Fibroblast of lung (primary cell): ENCODE results near the gene TVP23A. TPM values are rescaled to one million over a fixed set of nuclear protein-coding genes. Genes with fewer than 3 reads are reported as not detected.
"Not testable (repeated sequence)": the region's sequence is repeated elsewhere in the genome, so short reads cannot be mapped to it uniquely, and the experiment has no call there.

ENCODE experiments used
- DNase-seq, 2 donors: peaks; one replicate each; pipeline versions ENCODE4 v3.0.0 to v3.0.0-alpha.2; 2010; ENCODE audit warnings: low read depth in 2 of 2
- H2AFZ ChIP-seq: 2 replicates; pipeline ENCODE4 v1.5.1; 2012; ENCODE audit warnings: low read length, control low read depth, inconsistent platforms
- H3K27ac ChIP-seq: 2 replicates; pipeline ENCODE4 v1.5.1; 2011; ENCODE audit warnings: low read length, control low read depth; ENCODE audit not compliant: insufficient read depth
- H3K27me3 ChIP-seq: 2 replicates; pipeline ENCODE4 v1.5.1; 2011; ENCODE audit warnings: mild to moderate bottlenecking, low read length; ENCODE audit not compliant: control insufficient read depth, insufficient read depth
- H3K36me3 ChIP-seq: 2 replicates; pipeline ENCODE4 v1.5.1; 2011; ENCODE audit warnings: low read length; ENCODE audit not compliant: control insufficient read depth, insufficient read depth
- H3K4me1 ChIP-seq: 2 replicates; pipeline ENCODE4 v1.5.1; 2011; ENCODE audit warnings: low read length; ENCODE audit not compliant: control insufficient read depth, insufficient read depth; ENCODE audit errors: extremely low read depth
- H3K4me2 ChIP-seq: 2 replicates; pipeline ENCODE4 v1.5.1; 2011; ENCODE audit warnings: low read length, control low read depth; ENCODE audit not compliant: insufficient read depth; ENCODE audit errors: extremely low read depth
- H3K4me3 ChIP-seq, 4 experiments: fragments of 200-600 bp in 1 of 4; sonication (generic) in 1 of 4; replicated peaks in 1 of 4; 2 replicates each; pipeline ENCODE4 v1.5.1; 2011 to 2016; ENCODE audit warnings: low read length in 4 of 4, low read depth in 3 of 4, mild to moderate bottlenecking in 3 of 4, control low read depth in 2 of 4, inconsistent platforms in 1 of 4, mixed read lengths in 1 of 4; ENCODE audit not compliant: insufficient read depth in 1 of 4; ENCODE audit errors: control extremely low read depth in 1 of 4
- H3K79me2 ChIP-seq: 2 replicates; pipeline ENCODE4 v1.5.1; 2012; ENCODE audit warnings: mild to moderate bottlenecking, low read length, inconsistent platforms; ENCODE audit not compliant: control insufficient read depth, insufficient read depth
- H3K9ac ChIP-seq: 2 replicates; pipeline ENCODE4 v1.5.1; 2011; ENCODE audit warnings: mild to moderate bottlenecking, low read length, control low read depth; ENCODE audit not compliant: insufficient read depth
- H3K9me3 ChIP-seq: 2 replicates; pipeline ENCODE4 v1.5.1; 2012; ENCODE audit warnings: low read depth, low read length; ENCODE audit not compliant: control insufficient read depth, insufficient read depth
- H4K20me1 ChIP-seq: 2 replicates; pipeline ENCODE4 v1.5.1; 2011; ENCODE audit warnings: low read length; ENCODE audit not compliant: control insufficient read depth, insufficient read depth; ENCODE audit errors: extremely low read depth
- EZH2 ChIP-seq: IDR thresholded peaks from 2 replicates; pipeline ENCODE4 v1.5.1; 2012; ENCODE audit warnings: low read length, control low read depth, mild to moderate bottlenecking; ENCODE audit errors: missing control alignments
- polyA plus RNA-seq, 2 donors: library from polyadenylated mRNA; depleted of rRNA in 1 of 2; stranded (reverse) in 1 of 2; unstranded in 1 of 2; fragments of >200 nt; gene quantifications; 2 replicates each; pipeline ENCODE4 v1.2.1, GENCODE V29; 2011 to 2012; ENCODE audit warnings: missing spikeins in 1 of 2
- total RNA-seq: library from RNA; depleted of rRNA; stranded (reverse); fragments of >200 nt; gene quantifications from 2 replicates; pipeline ENCODE4 v1.2.1, GENCODE V29; 2014
- TF ChIP-seq, protein P1 (sequence below), 2 donors: IDR thresholded peaks in 1 of 2; conservative IDR thresholded peaks in 1 of 2; 1 replicate in 1 of 2; 2 replicates in 1 of 2; pipeline ENCODE4 v1.5.1; 2011 to 2012; ENCODE audit warnings: low read length in 2 of 2, control low read depth in 1 of 2, inconsistent platforms in 1 of 2, low read depth in 1 of 2, mild to moderate bottlenecking in 1 of 2

TVP23A gene
- total and polyA plus RNA-seq, 2 donors (not counting 1 experiment from before 2014, with no cell fraction given), result under 0.01 TPM; not detected in 1

DNA sequence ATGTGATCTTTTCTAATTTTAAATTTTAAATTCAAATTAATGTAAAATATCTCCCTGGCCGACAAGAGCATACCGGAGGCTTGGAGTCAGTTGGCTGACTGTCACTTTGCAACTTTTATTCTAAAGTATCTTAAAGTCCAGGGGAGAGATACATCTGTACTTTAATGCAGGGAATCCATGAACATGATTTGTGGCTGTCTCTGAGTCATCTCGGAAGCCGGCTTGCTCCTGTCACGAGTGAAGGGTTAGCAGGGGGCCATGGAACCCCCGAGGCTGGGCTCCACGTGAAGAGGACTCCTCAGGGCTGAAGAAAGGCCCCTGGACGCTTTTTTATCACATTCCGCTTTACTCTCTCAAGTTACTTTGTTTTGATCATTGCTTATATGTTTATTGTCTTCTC, 13.3 kb downstream of the TVP23A start:
- Histone ChIP-seq H3K4me3 (no peak overlapping the region), H3K9me3 (no peaks in the 10 kb centered on the region), H2AFZ (no peak overlapping the region), H3K36me3 (no peaks in the 10 kb centered on the region), H3K4me2 (no peak overlapping the region), H3K9ac (no peak overlapping the region), H3K27me3 (peaks cover 4% of the 10 kb centered on the region), H3K79me2 (no peaks in the 10 kb centered on the region), H3K27ac (no peak overlapping the region), H4K20me1 (no peaks in the 10 kb centered on the region), H3K4me1 (no peaks in the 10 kb centered on the region)
- TF ChIP-seq EZH2, result no peak
- TF ChIP-seq, protein P1, sequence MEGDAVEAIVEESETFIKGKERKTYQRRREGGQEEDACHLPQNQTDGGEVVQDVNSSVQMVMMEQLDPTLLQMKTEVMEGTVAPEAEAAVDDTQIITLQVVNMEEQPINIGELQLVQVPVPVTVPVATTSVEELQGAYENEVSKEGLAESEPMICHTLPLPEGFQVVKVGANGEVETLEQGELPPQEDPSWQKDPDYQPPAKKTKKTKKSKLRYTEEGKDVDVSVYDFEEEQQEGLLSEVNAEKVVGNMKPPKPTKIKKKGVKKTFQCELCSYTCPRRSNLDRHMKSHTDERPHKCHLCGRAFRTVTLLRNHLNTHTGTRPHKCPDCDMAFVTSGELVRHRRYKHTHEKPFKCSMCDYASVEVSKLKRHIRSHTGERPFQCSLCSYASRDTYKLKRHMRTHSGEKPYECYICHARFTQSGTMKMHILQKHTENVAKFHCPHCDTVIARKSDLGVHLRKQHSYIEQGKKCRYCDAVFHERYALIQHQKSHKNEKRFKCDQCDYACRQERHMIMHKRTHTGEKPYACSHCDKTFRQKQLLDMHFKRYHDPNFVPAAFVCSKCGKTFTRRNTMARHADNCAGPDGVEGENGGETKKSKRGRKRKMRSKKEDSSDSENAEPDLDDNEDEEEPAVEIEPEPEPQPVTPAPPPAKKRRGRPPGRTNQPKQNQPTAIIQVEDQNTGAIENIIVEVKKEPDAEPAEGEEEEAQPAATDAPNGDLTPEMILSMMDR (conservative IDR thresholded peaks at IDR 0.05 in 1 of 2, IDR thresholded peaks at IDR 0.05 in 1 of 2; ENCODE audit: low read depth in 1 of 2, low read length in 2 of 2), result no peak
- no peak for DNase-seq

DNA sequence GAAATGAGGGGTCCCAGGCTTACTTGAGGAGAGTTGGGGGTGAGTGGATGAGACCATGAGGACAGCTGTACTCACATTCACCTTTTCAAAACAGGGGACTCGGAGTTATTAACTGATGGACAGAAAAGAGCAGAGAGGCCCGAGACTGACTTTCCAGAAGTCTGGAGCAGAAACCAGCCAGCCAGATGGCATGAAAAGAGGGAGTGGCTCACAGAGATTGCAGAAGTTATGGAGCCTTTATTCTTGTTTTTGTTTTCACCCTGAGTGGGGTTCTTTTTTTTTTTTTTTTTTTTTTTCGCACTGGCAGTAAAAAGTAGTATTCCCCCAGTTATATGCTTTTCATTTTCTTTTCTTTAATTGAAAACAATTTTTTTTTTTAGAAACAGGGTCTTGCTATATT, 18.9 kb downstream of the TVP23A start:
- H4K20me1 ChIP-seq, result no peaks in the 10 kb centered on the region
- TF ChIP-seq, protein P1 (conservative IDR thresholded peaks at IDR 0.05 in 1 of 2, IDR thresholded peaks at IDR 0.05 in 1 of 2; ENCODE audit: low read depth in 1 of 2, low read length in 2 of 2), result no peak
- TF ChIP-seq EZH2, result no peak
- DNase-seq, result no peak
- no peak overlapping the region for H3K4me2 ChIP-seq
- H3K4me3 ChIP-seq, result no peak overlapping the region
- H3K4me1 ChIP-seq, result no peaks in the 10 kb centered on the region
- H3K79me2 ChIP-seq, result no peaks in the 10 kb centered on the region
- H3K27ac ChIP-seq, result no peak overlapping the region
- H3K27me3 ChIP-seq, result no peaks in the 10 kb centered on the region
- H3K9me3 ChIP-seq, result no peaks in the 10 kb centered on the region
- H2AFZ ChIP-seq, result no peak overlapping the region
- H3K36me3 ChIP-seq, result no peaks in the 10 kb centered on the region
- no peak overlapping the region for H3K9ac ChIP-seq

DNA sequence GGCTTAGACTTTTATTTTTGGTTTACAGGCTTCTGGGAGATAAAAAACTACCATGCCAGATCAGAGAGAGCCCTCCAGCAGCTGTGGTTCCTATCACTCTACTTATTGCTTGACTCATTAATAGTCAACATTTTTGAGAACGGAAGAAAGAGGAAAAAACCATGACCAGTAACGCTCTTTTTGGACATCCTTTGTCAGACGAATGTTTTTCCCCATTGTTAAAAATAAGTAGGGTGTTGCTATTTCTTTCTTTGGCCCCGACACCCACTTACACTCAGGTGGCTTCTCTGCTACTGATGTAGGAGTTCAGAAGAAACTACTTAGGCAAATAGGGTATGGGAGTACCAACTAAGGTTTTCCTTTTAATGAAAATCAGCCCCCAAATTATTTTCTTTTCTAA, 27.5 kb downstream of the TVP23A start:
- no peak overlapping the region for H3K4me3 ChIP-seq
- no peak overlapping the region for H3K27ac ChIP-seq
- H3K9ac ChIP-seq, result no peak overlapping the region
- H2AFZ ChIP-seq, result no peak overlapping the region
- H3K9me3 ChIP-seq, result no peaks in the 10 kb centered on the region
- no peaks in the 10 kb centered on the region for H3K36me3 ChIP-seq
- DNase-seq, result no peak
- no peaks in the 10 kb centered on the region for H4K20me1 ChIP-seq
- no peak overlapping the region for H3K4me2 ChIP-seq
- peaks cover 2% of the 10 kb centered on the region for H3K27me3 ChIP-seq
- no peaks in the 10 kb centered on the region for H3K4me1 ChIP-seq
- TF ChIP-seq, protein P1 (conservative IDR thresholded peaks at IDR 0.05 in 1 of 2, IDR thresholded peaks at IDR 0.05 in 1 of 2; ENCODE audit: low read depth in 1 of 2, low read length in 2 of 2), result no peak
- TF ChIP-seq EZH2, result no peak
- no peaks in the 10 kb centered on the region for H3K79me2 ChIP-seq

DNA sequence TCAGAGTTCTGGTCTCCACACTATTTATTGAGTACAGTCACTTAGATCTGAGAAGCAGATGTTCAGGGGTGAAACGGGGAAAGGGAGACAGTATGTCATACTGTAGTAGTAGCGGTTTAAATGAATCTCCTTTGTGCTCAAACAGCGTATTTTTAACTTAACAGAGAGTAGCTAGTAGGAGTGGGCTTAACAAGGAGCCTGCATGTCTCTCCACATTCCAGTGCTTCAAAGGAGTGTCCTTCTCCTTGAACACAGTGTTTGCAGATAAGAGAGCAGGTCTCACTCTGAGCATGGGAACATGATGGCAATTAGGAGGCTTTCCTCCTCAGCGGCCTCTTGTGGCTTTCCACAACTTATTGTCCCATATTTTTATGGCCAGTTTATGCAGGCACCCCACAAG, 30.0 kb downstream of the TVP23A start:
- H3K36me3 ChIP-seq, H3K4me2 ChIP-seq, H3K9me3 ChIP-seq, H2AFZ ChIP-seq, H3K9ac ChIP-seq, H3K79me2 ChIP-seq, H3K27me3 ChIP-seq, H3K27ac ChIP-seq, H4K20me1 ChIP-seq, DNase-seq, H3K4me3 ChIP-seq, H3K4me1 ChIP-seq: not testable (repeated sequence)
